IPS DF 4.7 (cell line): ENCODE results near the gene TRIM37.
"Not testable (repeated sequence)": the region's sequence is repeated elsewhere in the genome, so short reads cannot be mapped to it uniquely, and the experiment has no call there.

ENCODE experiments used
- DNase-seq: peaks from one replicate; pipeline ENCODE4 v3.0.0-alpha.2; 2013; ENCODE audit warnings: low spot score; ENCODE audit errors: extremely low read depth

TRIM37 gene, protein sequence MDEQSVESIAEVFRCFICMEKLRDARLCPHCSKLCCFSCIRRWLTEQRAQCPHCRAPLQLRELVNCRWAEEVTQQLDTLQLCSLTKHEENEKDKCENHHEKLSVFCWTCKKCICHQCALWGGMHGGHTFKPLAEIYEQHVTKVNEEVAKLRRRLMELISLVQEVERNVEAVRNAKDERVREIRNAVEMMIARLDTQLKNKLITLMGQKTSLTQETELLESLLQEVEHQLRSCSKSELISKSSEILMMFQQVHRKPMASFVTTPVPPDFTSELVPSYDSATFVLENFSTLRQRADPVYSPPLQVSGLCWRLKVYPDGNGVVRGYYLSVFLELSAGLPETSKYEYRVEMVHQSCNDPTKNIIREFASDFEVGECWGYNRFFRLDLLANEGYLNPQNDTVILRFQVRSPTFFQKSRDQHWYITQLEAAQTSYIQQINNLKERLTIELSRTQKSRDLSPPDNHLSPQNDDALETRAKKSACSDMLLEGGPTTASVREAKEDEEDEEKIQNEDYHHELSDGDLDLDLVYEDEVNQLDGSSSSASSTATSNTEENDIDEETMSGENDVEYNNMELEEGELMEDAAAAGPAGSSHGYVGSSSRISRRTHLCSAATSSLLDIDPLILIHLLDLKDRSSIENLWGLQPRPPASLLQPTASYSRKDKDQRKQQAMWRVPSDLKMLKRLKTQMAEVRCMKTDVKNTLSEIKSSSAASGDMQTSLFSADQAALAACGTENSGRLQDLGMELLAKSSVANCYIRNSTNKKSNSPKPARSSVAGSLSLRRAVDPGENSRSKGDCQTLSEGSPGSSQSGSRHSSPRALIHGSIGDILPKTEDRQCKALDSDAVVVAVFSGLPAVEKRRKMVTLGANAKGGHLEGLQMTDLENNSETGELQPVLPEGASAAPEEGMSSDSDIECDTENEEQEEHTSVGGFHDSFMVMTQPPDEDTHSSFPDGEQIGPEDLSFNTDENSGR

DNA sequence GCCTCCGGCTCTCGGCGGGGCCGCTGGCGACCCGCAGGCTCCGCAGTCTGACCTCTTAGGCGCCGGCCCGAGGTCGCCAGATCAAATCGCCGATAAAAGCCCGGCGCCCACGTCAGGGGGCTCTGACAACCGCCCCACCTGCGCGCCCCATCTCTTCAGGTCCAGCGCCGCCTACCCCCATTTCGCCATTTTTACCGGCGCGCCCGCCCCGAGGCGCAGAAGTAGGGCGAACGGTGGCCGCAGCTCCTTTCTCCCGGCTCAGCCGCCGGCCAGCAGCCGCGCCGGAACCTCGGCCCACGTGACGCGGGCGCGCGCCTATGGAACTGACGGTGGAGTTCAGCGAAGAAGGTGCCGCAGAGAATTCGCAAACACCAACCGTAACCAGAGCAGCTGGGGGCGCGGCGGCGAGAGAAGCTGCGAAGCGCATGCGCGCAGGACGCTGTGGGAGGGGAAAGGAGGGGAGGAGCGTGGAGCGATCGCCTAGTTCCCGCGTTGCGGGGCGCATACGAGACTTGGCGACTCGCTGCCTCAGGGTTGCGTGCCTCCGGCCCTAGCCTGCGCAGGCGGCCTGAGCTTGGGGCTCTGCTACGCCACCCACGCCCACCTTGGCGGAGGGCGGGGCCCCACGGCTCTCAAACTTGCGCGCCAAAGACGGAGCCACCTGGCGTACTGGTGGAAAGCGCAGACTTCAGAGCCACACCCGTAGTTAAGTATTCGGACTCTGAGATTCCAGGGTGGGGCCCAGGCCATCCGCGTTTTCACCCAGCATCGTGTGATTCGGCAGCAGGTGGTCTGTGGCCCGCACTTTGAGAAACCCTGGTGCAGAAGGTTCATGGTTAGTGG lies at the start of gene TRIM37:
TSS of gene TRIM37 (minus strand) at position 418 of the 843 bp plus-strand sequence. CDS start 419 bp downstream, outside the sequence.
- DNase-seq = peak; percentile 94

DNA sequence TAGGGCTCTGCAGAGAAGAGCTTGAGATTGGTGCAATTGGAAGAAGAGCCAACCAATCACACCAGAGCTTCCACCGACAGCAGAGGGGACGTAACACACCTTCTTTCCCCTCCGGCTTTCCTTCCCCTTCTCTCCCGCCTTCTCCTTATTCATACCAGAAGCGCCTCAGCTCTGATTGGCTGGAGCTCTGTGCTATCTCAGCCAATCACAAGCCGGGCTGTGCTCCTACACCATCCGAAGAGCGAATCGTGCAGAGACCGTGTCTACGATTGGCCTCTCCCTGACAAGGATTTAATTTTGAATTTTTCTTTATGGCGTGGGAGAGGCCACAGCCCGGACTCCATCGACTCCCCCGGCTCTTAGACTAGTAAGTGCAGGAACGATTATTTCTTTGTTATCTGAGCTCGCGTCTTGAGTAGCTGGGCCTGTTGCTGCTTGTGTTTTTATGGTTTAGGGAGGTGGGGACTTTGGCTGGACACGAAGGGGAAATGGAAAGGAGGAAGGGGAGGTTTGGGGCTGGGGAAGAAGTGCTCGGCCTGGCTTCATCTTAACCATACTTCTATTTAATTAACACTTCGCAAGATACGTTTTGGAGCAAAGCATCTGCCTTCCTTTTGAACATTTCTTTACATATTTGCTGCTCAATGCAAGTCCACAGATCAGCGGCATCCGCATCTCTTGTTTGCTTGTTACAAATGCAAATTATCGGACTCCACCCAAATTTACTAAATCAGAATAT lies 48.9 kb upstream of the TRIM37 start, which contains the start of gene PRR11:
TSS of gene PRR11 (plus strand) at position 308 of the 739 bp plus-strand sequence. CDS start 14,007 bp downstream, outside the sequence.
- DNase-seq = peak; percentile 100

DNA sequence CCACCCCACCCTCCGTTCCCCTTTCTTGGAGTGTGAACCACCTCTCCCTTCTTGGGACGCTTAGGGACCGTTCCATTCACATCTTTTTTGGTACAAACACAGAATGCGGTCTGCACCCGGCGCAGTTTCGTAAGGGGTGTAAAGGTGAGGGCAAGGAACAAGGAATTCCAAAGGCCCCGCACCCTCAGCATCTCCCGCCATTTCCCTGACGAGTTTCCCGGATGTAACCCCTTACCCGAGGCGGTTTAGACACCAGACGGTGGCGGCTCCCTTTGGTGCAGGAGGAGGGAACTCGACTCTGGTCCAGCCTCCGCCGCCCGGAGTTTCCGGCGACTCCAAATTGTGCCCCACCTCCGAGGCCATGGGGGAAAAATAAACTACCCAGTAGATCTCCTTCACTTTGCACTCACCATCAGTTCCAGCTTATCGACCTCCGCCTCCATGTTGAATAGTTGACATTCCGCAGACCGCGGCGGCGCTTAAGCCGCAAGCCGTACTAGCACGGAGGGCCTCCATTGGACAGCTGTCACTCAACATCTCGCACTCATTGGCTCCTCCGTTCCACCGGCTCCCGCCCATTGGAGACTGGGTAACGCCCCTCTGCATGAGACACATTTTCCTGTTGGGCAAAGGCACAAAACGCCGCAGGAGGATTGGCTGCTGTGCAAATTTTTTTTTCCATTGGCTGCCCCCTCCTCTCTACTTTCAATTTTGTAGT lies 48.2 kb upstream of the TRIM37 start, which contains the start of gene SKA2:
TSS of gene SKA2 (minus strand) at position 466 of the 718 bp plus-strand sequence. CDS start at position 443, 23 bp downstream.
- no peak for DNase-seq

DNA sequence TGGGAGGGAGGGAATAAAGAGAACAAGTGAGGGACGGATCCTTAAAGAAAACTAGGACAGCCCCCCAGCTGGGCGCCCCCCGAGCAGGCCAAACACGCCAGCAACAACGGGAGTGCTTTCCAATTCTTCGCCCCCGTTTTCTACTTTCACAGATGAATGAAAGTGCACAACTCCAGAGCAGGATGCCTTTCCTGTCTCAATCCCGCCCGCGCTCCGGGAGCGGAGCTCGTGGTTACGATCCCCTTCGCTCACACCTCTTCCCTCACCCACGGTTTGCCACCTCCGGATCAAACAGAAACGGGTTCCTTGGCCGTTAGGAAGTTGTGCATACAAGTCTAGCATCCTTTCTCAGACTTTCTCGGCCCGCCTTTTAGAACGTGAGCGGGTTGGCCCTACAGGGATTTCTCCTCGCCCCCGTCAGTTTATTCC lies 47.6 kb upstream of the TRIM37 start:
- no peak for DNase-seq

DNA sequence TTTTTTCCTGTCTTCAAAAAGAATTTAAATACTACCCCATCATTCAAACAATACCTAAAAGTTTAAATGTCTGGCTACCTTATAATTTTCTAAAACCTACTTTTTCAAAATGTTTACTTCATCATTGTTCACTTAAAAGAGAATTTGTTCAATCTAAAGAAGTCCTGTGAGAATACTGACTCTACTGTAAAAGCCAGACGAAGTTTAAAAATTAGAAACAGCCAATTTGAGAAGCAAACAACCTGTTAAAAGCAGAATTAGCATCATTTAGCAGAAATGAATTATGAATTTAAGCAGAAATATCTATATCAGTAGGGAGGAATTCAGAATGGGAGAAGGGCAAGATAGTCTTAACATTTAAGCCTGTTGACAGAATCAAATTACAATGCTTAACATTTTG lies 46.2 kb upstream of the TRIM37 start:
- no peak for DNase-seq

DNA sequence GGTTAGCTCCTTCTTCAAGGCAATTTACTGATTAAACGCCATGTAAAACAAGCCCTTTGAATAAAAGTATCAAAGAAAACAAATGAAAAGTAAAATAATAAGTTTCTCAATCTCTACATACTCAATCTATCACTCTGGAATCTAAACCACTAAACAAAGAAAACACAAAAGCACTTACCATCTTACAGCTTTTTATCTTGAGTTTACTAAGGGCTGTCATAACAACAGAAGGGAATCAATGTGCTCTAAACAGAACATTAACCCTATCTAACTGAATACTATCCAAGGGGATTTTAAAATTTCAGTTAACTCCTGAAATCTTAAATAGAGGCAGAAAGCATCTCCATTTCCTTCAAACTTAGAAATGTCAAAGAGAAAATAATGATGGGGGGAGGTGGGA lies 44.9 kb upstream of the TRIM37 start:
- no peak for DNase-seq

DNA sequence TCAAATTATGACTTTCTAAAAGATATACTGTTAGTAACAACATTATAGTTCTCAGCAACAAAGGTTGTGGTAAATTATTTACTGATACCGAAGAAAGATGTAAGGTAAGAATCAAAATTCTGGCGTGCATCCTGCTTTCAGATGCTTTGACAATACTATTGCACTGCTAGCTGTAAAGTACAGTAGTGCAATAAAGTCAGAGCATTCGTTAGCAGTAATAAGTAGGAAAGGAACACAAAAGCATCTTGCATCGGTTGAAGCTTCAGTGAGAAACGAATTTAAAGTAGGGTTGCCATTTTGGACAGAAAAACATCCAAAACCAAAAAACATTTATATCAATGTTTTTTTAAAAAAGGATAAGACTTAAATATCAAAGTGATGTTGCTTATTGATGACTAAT lies 44.3 kb upstream of the TRIM37 start:
- DNase-seq = no peak

DNA sequence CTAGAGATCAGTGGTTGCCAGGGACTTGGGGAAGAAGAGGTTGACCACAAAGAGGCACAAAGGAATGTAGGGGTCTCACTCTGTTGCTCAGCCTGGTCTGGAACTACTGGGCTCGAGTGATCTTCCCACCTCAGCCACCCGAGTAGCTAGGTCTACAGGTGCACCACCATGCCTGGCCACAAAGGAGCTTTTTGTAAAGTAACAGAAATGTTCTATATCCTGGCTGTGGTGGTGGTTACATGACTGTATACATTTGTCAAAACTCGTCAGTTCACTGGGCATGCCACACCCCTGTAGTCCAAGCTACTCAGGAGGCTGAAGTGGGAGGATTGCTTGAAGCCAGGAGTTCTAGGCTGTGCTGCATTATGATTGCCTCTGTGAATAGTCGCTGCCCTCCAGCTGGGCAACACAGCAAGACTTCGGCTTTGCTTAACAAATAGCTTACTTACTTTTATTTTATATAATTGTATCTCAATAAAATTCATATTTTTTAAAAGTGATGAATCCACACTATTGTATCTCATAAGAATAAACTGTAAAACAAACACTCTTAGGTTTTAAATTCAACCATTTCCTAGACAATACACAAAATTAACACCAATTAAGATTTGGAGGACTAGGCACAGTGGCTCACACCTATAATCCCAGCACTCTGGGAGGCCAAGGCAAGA lies 43.3 kb upstream of the TRIM37 start:
- DNase-seq = no peak

DNA sequence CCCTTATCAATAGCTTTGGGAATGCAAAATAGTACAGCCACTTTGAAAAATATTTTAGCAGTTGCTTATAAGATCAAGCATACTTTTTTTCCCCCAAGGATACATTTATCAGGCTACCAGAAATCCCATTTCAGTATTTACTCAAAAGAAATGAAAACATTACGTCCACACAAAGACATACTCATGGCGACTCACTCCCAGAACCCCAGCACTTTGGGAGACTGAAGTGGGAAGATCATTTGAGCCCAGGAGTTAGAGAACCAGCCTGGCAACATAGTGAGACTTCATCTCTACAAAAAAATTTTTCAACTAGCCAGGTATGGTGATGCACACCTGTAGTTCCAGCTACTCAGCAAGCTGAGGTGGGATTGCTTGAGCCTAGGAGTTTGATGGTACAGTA lies 42.4 kb upstream of the TRIM37 start:
- no peak for DNase-seq

DNA sequence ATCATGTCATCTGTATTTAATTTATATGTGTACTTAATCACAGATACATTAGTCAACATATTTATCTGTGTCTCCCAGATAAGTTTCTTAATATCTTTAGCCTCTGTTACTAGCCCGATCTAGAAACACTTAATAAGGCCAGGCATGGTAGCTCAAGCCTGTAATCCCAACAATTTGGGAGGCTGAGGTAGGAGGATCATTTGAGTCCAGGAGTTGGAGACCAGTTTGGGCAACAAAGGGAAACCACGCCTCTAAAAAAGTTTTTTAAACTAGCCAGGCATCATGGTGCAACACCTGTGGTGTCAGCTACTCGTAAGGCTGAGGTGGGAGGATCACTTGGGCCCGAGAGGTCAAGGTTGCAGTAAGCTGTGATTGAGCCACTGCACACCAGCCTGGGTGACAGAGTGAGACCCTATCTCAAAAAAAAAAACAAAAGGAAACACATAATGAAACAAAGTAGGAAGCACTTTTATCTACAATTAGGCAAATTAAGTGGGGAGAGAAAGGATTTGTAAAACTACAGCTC lies 39.0 kb upstream of the TRIM37 start:
- no peak for DNase-seq

DNA sequence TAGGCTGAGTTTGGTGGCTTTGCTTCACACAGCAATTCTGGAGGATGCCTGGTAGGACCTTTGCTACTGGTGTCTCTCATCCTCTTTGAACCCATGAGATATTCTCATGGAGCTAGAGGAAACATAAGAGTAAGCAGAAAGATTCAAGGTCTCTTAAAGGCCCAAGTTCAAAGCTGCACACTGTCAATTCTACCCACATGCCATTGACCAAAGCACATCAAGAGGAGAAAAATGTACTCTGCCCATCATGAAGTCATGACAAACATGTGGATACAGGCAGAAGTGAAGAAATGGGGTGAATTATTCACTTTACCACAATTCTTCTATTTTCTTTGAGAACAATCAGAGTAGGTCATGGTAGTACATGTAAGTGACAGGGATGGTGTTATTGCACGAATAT lies 35.2 kb upstream of the TRIM37 start:
- no peak for DNase-seq

DNA sequence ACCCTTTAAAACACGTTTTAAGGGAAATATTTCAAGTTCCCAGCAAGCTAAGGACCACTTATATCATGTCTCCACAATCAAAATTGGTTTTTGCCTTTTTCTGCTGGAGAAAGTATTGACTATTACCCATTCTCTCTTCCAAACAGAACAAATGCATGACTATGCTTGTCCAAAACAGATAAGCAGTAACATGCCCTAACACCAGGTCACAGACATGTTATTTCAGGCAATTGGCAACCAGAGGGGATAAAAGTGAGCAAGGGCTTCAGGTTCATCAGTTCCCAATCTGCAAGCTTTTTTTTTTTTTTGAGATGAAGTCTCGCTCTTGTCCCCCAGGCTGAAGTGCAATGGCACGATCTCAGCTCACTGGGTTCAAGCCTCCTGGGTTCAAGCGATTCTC lies 33.3 kb upstream of the TRIM37 start:
- no peak for DNase-seq

DNA sequence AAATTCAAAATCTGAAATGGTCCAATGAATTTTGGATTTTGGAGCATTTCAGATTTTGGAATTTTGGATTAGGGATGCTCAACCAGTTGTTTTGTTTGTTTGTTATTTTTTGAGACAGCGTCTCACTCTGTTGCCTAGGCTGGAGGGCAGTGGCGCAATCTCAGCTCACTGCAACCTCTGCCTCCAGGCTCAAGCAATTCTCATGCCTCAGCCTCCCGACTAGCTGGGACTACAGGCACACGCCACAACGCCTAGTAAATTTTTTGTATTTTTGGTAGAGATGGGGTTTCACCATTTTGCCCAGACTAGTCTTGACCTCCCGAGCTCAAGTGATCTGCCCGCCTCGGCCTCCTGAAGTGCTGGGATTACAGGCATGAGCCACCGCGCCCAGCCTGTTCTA lies 31.7 kb upstream of the TRIM37 start:
- DNase-seq = not testable (repeated sequence)

DNA sequence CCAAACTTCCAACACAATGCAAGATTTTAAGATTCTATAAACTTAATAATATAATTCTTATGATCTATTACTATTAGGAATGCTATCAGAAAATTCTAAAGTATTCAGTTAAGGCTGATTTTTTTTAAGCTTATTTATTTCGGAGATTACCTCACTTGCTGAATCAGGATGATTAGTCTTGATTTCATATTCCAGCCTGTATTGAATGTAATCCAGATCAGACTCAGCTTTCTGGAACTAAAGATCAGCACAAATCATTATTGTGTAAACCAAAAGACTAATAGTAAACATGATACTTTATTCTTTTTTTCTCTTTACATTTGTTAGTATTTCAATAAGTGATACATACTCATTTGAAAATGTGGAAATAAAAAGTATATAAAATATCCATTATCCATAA lies 24.5 kb upstream of the TRIM37 start:
- DNase-seq = no peak

DNA sequence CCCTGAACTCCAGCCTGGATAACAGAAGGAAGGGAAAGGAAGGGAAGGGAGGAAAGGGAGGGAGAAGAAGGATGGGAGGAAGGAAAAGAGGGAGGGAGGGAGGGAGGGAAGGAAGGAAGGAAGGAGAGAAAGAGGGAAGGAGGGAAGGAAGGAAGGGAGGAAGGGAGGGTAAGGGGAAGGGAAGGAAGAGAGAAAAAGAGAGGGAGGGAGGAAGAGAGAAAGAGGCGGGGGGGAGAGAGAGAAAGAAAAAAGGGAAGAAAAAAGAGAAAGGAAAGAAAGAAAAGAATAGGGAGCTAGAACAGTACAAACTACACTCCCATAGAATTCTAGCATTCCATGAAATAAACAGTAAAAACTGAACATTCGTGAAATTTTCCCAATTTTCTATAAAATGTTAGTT lies 23.1 kb upstream of the TRIM37 start:
- no peak for DNase-seq

DNA sequence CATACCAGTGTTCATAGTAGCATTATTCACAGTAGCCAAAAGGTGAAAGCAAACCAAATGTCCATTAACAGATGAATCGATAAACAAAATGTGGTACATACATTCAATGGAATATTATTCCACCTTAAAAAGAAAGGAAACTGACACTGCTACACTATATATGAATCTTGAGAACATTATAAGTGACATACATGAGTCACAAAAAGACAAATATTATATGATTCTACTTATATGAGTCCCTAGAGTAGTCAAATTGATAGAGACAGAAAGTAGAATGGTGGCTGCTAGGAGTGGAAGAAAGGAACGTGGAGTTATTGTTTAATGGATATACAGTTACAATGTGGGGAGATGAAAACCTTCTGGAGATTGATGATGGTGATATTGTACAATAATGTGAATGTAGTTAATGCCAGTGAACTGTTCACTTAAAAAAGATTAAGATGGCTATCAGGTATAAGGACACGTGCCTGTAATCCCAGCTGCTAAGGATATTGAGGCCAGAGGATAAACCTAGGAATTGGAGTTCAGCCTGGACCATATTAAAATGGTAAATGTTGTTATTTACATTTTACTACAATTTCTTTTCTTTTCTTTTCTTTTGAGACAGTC lies 20.2 kb upstream of the TRIM37 start:
- no peak for DNase-seq

DNA sequence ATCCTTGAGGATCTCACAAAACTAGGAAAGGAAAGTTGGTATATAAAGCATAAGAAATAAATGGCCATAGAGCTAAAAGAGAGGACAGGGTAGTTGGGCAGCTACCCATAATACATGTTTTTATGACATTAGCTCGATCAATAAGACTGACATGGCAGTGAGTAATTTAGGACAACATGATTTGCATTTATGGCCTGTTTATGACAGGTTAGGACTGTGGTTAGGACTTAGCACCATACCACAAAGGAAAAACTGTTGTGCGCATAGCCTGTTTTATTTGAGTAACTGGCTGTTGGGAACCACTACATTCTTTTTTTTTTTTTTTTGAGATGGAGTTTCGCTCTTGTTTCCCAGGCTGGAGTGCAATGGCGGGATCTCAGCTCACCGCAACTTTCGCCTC lies 18.0 kb upstream of the TRIM37 start:
- no peak for DNase-seq

DNA sequence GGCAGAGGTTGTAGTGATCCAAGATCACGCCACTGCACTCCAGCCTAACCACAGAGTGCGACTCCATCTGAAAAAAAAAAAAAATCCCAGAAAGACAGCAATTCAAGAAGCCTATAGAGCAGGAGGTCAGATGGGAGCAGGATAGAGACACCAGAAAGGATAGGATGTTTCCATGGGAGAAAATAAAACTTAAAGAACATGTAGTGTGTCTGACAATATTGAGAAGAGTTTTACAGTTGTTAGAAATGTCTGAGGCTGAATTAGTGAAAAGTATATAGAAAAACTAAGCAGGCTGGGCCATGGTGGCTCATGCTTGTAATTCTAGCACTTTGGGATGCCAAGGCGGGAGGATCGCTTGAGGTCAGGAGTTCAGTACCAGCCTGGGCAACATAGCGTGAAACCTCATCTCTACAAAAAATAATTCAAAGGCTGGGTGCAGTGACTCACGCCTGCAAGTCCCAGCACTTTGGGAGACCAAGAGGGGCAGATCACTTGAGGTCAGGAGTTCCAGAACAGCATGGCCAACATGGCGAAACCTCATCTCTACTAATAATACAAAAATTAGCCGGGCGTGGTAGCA lies 15.3 kb upstream of the TRIM37 start:
- no peak for DNase-seq
